GM12878 (cell line): ENCODE data around the gene SPEM2. TPM values are rescaled to one million over a fixed set of nuclear protein-coding genes. Genes with fewer than 3 reads are reported as not detected.

Experiments used
- ATAC-seq: fragments of 200-7000 bp; cut with Tn5 transposase; 3 replicates; pipeline ENCODE4 v1.9.1; 2020; ENCODE audit warnings: mild to moderate bottlenecking, moderate library complexity
- BruUV-seq: library from RNA; stranded (reverse); fragments of 400-500 nt; replicated peaks from 2 replicates; lab custom pipeline; 2021; lab: Mats Ljungman, UMichigan
- CTCF ChIA-PET: fragments of 300-600 bp; sonication (Branson Sonifier 250); formaldehyde crosslinking; extraction: SDS; loops from one replicate; lab custom pipeline; 2021; ENCODE audit warnings: inconsistent platforms; lab: Yijun Ruan, JAX
- POLR2A ChIA-PET: fragments of 350-600 bp; formaldehyde crosslinking; extraction: SDS; loops from one replicate; lab custom pipeline; 2021; ENCODE audit warnings: inconsistent platforms; lab: Charles Lee
- RAD21 ChIA-PET: fragments of 300-600 bp; sonication (Branson Sonifier 250); formaldehyde crosslinking; loops from one replicate; lab custom pipeline; 2023; ENCODE audit warnings: antibody characterized with exemption; ENCODE audit not compliant: unreplicated experiment; lab: Charles Lee
- SMC1A ChIA-PET: fragments of 300-600 bp; sonication (Branson Sonifier 250); formaldehyde crosslinking; loops from one replicate; lab custom pipeline; 2023; ENCODE audit not compliant: unreplicated experiment, uncharacterized antibody; lab: Charles Lee
- DNase-seq: peaks from one replicate; pipeline ENCODE4 v3.0.0-alpha.2; 2011; ENCODE audit warnings: low read depth, low spot score
- FAIRE-seq: peaks from 3 replicates; lab custom pipeline; 2011; peaks lifted over from hg19 to GRCh38; lab: Jason Lieb, UNC
- H2AFZ ChIP-seq: 2 replicates; pipeline ENCODE4 v1.6.0; 2011; ENCODE audit warnings: low read depth, low read length, control low read depth; ENCODE audit not compliant: control insufficient read depth
- H3K27ac ChIP-seq: 2 replicates; pipeline ENCODE4 v1.5.1; 2011; ENCODE audit warnings: control low read depth; ENCODE audit not compliant: control insufficient read depth, insufficient read depth
- H3K27me3 ChIP-seq, 2 experiments: replicated peaks in 1 of 2; 2 replicates each; pipeline versions ENCODE4 v1.6.0 to v1.6.1; 2011; ENCODE audit warnings: low read length in 1 of 2; ENCODE audit not compliant: control insufficient read depth in 2 of 2, insufficient read depth in 2 of 2
- H3K36me3 ChIP-seq, 2 experiments: 2 replicates each; pipeline ENCODE4 v1.5.1; 2011; ENCODE audit warnings: low read length in 1 of 2; ENCODE audit not compliant: control insufficient read depth in 2 of 2, insufficient read depth in 2 of 2
- H3K4me1 ChIP-seq: 2 replicates; pipeline ENCODE4 v1.6.1; 2011; ENCODE audit warnings: mild to moderate bottlenecking, low read length, moderate library complexity, mixed read lengths; ENCODE audit not compliant: control insufficient read depth, insufficient read depth
- H3K4me2 ChIP-seq: 2 replicates; pipeline ENCODE4 v1.6.0; 2011; ENCODE audit warnings: control low read depth; ENCODE audit not compliant: control insufficient read depth, insufficient read depth
- H3K4me3 ChIP-seq: fragments of 200-600 bp; sonication (generic); 2 replicates; pipeline ENCODE4 v1.5.1; 2016
- H3K79me2 ChIP-seq: 2 replicates; pipeline ENCODE4 v1.6.0; 2011; ENCODE audit warnings: low read length; ENCODE audit not compliant: control insufficient read depth, insufficient read depth
- H3K9ac ChIP-seq: 2 replicates; pipeline ENCODE4 v1.8.0; 2011; ENCODE audit warnings: low read length, control low read depth, mixed read lengths; ENCODE audit not compliant: control insufficient read depth, insufficient read depth
- H3K9me3 ChIP-seq: replicated peaks from 3 replicates; pipeline ENCODE4 v1.5.1; 2011; ENCODE audit warnings: mild to moderate bottlenecking, low read length; ENCODE audit not compliant: control insufficient read depth, insufficient read depth
- H4K20me1 ChIP-seq: 2 replicates; pipeline ENCODE4 v1.6.0; 2011; ENCODE audit not compliant: control insufficient read depth, insufficient read depth
- ATF3 ChIP-seq: IDR thresholded peaks from 2 replicates; pipeline ENCODE4 v1.6.1; 2011; ENCODE audit warnings: low read depth, mild to moderate bottlenecking, low read length, moderate library complexity, borderline replicate concordance; ENCODE audit errors: extremely low read depth
- CHD2 ChIP-seq: IDR thresholded peaks from 2 replicates; pipeline ENCODE4 v1.6.1; 2011; ENCODE audit warnings: low read depth, low read length, improper control_type of control experiment, borderline replicate concordance
- MTA3 ChIP-seq: IDR thresholded peaks from 2 replicates; pipeline ENCODE4 v1.6.1; 2012; ENCODE audit warnings: low read length, inconsistent platforms, borderline replicate concordance
- NFYA ChIP-seq: IDR thresholded peaks from 2 replicates; pipeline ENCODE4 v1.6.1; 2011; ENCODE audit warnings: low read depth, mild to moderate bottlenecking, low read length, improper control_type of control experiment, borderline replicate concordance
- NFYB ChIP-seq: IDR thresholded peaks from 2 replicates; pipeline ENCODE4 v1.6.1; 2011; ENCODE audit warnings: low read depth, mild to moderate bottlenecking, low read length, improper control_type of control experiment, moderate library complexity; ENCODE audit not compliant: insufficient read depth
- NR2F1 ChIP-seq: fragments of 450-650 bp; conservative IDR thresholded peaks from 2 replicates; pipeline ENCODE4 v1.6.1; 2017; ENCODE audit warnings: mild to moderate bottlenecking
- POLR2AphosphoS5 ChIP-seq: IDR thresholded peaks from 2 replicates; pipeline ENCODE4 v1.6.1; 2011; ENCODE audit warnings: mild to moderate bottlenecking, low read length, inconsistent platforms
- RELB ChIP-seq: fragments of 450-650 bp; IDR thresholded peaks from 2 replicates; pipeline ENCODE4 v1.6.1; 2017; ENCODE audit warnings: low read depth, mild to moderate bottlenecking, moderate library complexity
- REST ChIP-seq: IDR thresholded peaks from 2 replicates; pipeline ENCODE4 v1.6.1; 2012; ENCODE audit warnings: mild to moderate bottlenecking, low read depth, low read length
- RFX5 ChIP-seq: IDR thresholded peaks from 2 replicates; pipeline ENCODE4 v1.6.1; 2011; ENCODE audit warnings: low read depth, low read length, improper control_type of control experiment
- SREBF1 ChIP-seq: IDR thresholded peaks from 2 replicates; pipeline ENCODE4 v1.6.1; 2012; ENCODE audit warnings: mild to moderate bottlenecking, low read length
- TARDBP ChIP-seq: IDR thresholded peaks from 2 replicates; pipeline ENCODE4 v1.6.1; 2016; ENCODE audit warnings: borderline replicate concordance
- TBL1XR1 ChIP-seq: IDR thresholded peaks from 2 replicates; pipeline ENCODE4 v1.6.1; 2012; ENCODE audit warnings: low read depth, low read length, improper control_type of control experiment
- ZNF217 ChIP-seq: fragments of 450-650 bp; IDR thresholded peaks from 2 replicates; pipeline ENCODE4 v1.6.1; 2017; ENCODE audit warnings: antibody characterized with exemption, mild to moderate bottlenecking
- WGBS: methylation state at CpG from one replicate; pipeline ENCODE4 v1.1.6; 2016; ENCODE audit warnings: low lambda C conversion rate; ENCODE audit not compliant: insufficient replicate concordance, insufficient coverage; ENCODE audit errors: missing lambda C conversion rate; 5-methylcytosine and 5-hydroxymethylcytosine counted together
- in situ Hi-C: fragments of 300-500 bp; cut with MboI; formaldehyde crosslinking; loops from 9 replicates; pipeline ENCODE4 v1.14.3; 2018; ENCODE audit warnings: mixed read lengths
- intact Hi-C: fragments of 100-400 bp; cut with micrococcal nuclease; formaldehyde crosslinking; loops from one replicate; pipeline ENCODE4 v1.14.2; 2022; ENCODE audit not compliant: unreplicated experiment
- polyA plus RNA-seq, 11 experiments: library from polyadenylated mRNA; depleted of rRNA in 4 of 11; unstranded in 6 of 11; stranded (reverse) in 5 of 11; fragments of >200 nt; fragmentation: Nextera tagmentation in 4 of 11; fragmentation: Illumina TruSeq in 1 of 11; extraction: Ambion mirVana in 4 of 11; extraction: Trizol in 1 of 11; gene quantifications; 1 replicate in 1 of 11; 2 replicates in 10 of 11; pipeline versions ENCODE4 v1.2.1 to v1.2.3, GENCODE V29; 2011 to 2016; ENCODE audit warnings: inconsistent platforms in 2 of 11, missing spikeins in 2 of 11, low read depth in 1 of 11
- total RNA-seq, 4 experiments: library from RNA; depleted of rRNA in 3 of 4; stranded (reverse); fragments of >200 nt in 3 of 4; fragmentation: Illumina TruSeq in 1 of 4; extraction: Trizol in 1 of 4; gene quantifications; 2 replicates each; pipeline versions ENCODE4 v1.2.1 to v1.2.3, GENCODE V29; 2013 to 2021

The SPEM2 gene
- total and polyA plus RNA-seq, 10 of the 15 experiments (the other 5 are each of a cell fraction or from before 2014, with no cell fraction given) = not detected

- Histone ChIP-seq H3K9ac (no peak within 1 kb of the TSS), H3K4me3 (no peak within 1 kb of the TSS), H3K36me3 (no peaks in the 10 kb centered on the region), H3K27ac (no peak within 1 kb of the TSS), H3K79me2 (no peaks in the 10 kb centered on the region), H3K4me2 (no peak within 1 kb of the TSS), H3K9me3 (no peaks in the 10 kb centered on the region), H4K20me1 (no peaks in the 10 kb centered on the region), H3K4me1 (no peaks in the 10 kb centered on the region), H3K27me3 (no peaks in the 10 kb centered on the region; a peak in 1 of 4 replicates), H2AFZ (no peak within 1 kb of the TSS)
- ATAC-seq = no peak
- WGBS = 28% methylated on average over 17 of the region's 17 CpGs
- RAD21 ChIA-PET = no interaction called here
- POLR2A ChIA-PET = no interaction called here
- FAIRE-seq = no peak
- DNase-seq = no peak
- CTCF ChIA-PET = no interaction called here
- BruUV-seq = no TSS peak
- in situ Hi-C loops (no loop called here), intact Hi-C loops (no loop called here)
- TF ChIP-seq NR2F1 (no peak), MTA3 (no peak), REST (no peak), SREBF1 (no peak), ZNF217 (no peak), RELB (no peak), RFX5 (no peak), ATF3 (no peak), TBL1XR1 (no peak), NFYA (no peak), CHD2 (no peak), POLR2AphosphoS5 (no peak), NFYB (no peak), TARDBP (no peak)
- SMC1A ChIA-PET = no interaction called here
Measured at GRCh38 chr17:7419819-7420610, 5.4 kb upstream of the SPEM2 start, which contains the start of gene SPEM1. Gene SPEM1, plus strand, starts transcription at chr17:7420324. Its CDS starts 61 bp downstream, at chr17:7420385.
